CD14-positive monocyte (primary cell): ENCODE data around the gene PTK6. TPM values are rescaled to one million over a fixed set of nuclear protein-coding genes. Genes with fewer than 3 reads are reported as not detected.

Experiments
- DNase-seq, 3 donors: peaks; one replicate each; pipeline ENCODE4 v3.0.0-alpha.2; 2011 to 2022
- H2AFZ ChIP-seq: 2 replicates; pipeline ENCODE4 v1.6.0; 2012; ENCODE audit warnings: mild to moderate bottlenecking, low read depth, low read length, inconsistent platforms; ENCODE audit not compliant: insufficient read depth, poor library complexity, severe bottlenecking
- H3K27ac ChIP-seq, 2 donors: 1 replicate in 1 of 2; 2 replicates in 1 of 2; pipeline ENCODE4 v1.5.1; 2012 to 2013; ENCODE audit warnings: low read length in 2 of 2, control low read depth in 1 of 2, inconsistent platforms in 1 of 2, low read depth in 1 of 2, mild to moderate bottlenecking in 1 of 2
- H3K27me3 ChIP-seq, 2 donors: one replicate each; pipeline versions ENCODE4 v1.6.0 to v1.6.1; 2011 to 2013; ENCODE audit warnings: low read length in 2 of 2; ENCODE audit not compliant: control insufficient read depth in 2 of 2, insufficient read depth in 2 of 2
- H3K36me3 ChIP-seq, 2 donors: replicated peaks in 1 of 2; 1 replicate in 1 of 2; 2 replicates in 1 of 2; pipeline versions ENCODE4 v1.5.1 to v1.6.1; 2012 to 2013; ENCODE audit warnings: low read length in 2 of 2, control low read depth in 1 of 2, inconsistent platforms in 1 of 2, mild to moderate bottlenecking in 1 of 2; ENCODE audit not compliant: insufficient read depth in 2 of 2, control insufficient read depth in 1 of 2
- H3K4me1 ChIP-seq, 2 donors: 1 replicate in 1 of 2; 2 replicates in 1 of 2; pipeline versions ENCODE4 v1.5.1 to v1.6.1; 2012 to 2013; ENCODE audit warnings: low read length in 2 of 2, control low read depth in 1 of 2, inconsistent platforms in 1 of 2, mild to moderate bottlenecking in 1 of 2, moderate library complexity in 1 of 2; ENCODE audit not compliant: insufficient read depth in 2 of 2, control insufficient read depth in 1 of 2
- H3K4me2 ChIP-seq: replicated peaks from 2 replicates; pipeline ENCODE3; 2012; ENCODE audit warnings: low read length, moderate library complexity, mild to moderate bottlenecking; ENCODE audit not compliant: poor library complexity, severe bottlenecking; ENCODE audit errors: extremely low read depth
- H3K4me3 ChIP-seq, 3 experiments: fragments of 200-600 bp in 1 of 3; sonication (generic) in 1 of 3; replicated peaks in 1 of 3; 1 replicate in 2 of 3; 2 replicates in 1 of 3; pipeline ENCODE4 v1.5.1; 2011 to 2013; ENCODE audit warnings: low read length in 3 of 3, mild to moderate bottlenecking in 3 of 3, control low read depth in 2 of 3, low read depth in 2 of 3, inconsistent platforms in 1 of 3, moderate library complexity in 1 of 3
- H3K79me2 ChIP-seq: 2 replicates; pipeline ENCODE4 v1.6.0; 2012; ENCODE audit warnings: mild to moderate bottlenecking, control low read depth, inconsistent platforms, low read length, moderate library complexity; ENCODE audit not compliant: insufficient read depth
- H3K9ac ChIP-seq: 2 replicates; pipeline ENCODE4 v1.6.0; 2017; ENCODE audit warnings: low read length, mild to moderate bottlenecking; ENCODE audit not compliant: insufficient read depth, poor library complexity, severe bottlenecking
- H3K9me3 ChIP-seq, 2 donors: replicated peaks in 1 of 2; 1 replicate in 1 of 2; 2 replicates in 1 of 2; pipeline versions ENCODE4 v1.5.1 to v1.6.1; 2012 to 2013; ENCODE audit warnings: low read length in 2 of 2, control low read depth in 1 of 2; ENCODE audit not compliant: control insufficient read depth in 1 of 2, insufficient read depth in 1 of 2
- H4K20me1 ChIP-seq: 2 replicates; pipeline ENCODE4 v1.6.0; 2012; ENCODE audit warnings: mild to moderate bottlenecking, low read length, control low read depth, moderate library complexity; ENCODE audit not compliant: insufficient read depth
- H3K27ac Mint-ChIP-seq, 7 donors: one replicate each; pipeline ENCODE4 v1.8.0; 2020; ENCODE audit warnings: mild to moderate bottlenecking in 7 of 7, mixed read lengths in 7 of 7, moderate library complexity in 6 of 7, inconsistent platforms in 2 of 7
- H3K27me3 Mint-ChIP-seq, 3 donors: one replicate each; pipeline ENCODE4 v1.8.0; 2021 to 2022; ENCODE audit warnings: low read depth in 3 of 3, mild to moderate bottlenecking in 3 of 3, mixed read lengths in 3 of 3, moderate library complexity in 3 of 3, inconsistent platforms in 1 of 3
- H3K36me3 Mint-ChIP-seq, 2 donors: one replicate each; pipeline ENCODE4 v1.8.0; 2020; ENCODE audit warnings: mixed read lengths in 2 of 2, inconsistent platforms in 1 of 2, mild to moderate bottlenecking in 1 of 2
- H3K4me1 Mint-ChIP-seq: one replicate; pipeline ENCODE4 v1.8.0; 2020; ENCODE audit warnings: mild to moderate bottlenecking, mixed read lengths
- H3K4me3 Mint-ChIP-seq, 2 donors: one replicate each; pipeline ENCODE4 v1.8.0; 2020; ENCODE audit warnings: mild to moderate bottlenecking in 2 of 2, mixed read lengths in 2 of 2, moderate library complexity in 1 of 2
- H3K9me3 Mint-ChIP-seq, 7 donors: one replicate each; pipeline ENCODE4 v1.8.0; 2020 to 2022; ENCODE audit warnings: mixed read lengths in 7 of 7, mild to moderate bottlenecking in 6 of 7, moderate library complexity in 6 of 7, inconsistent platforms in 2 of 7
- CTCF ChIP-seq: fragments of 200-600 bp; IDR thresholded peaks from one replicate; pipeline ENCODE4 v1.8.0; 2022; ENCODE audit warnings: antibody characterized with exemption, mild to moderate bottlenecking
- WGBS: methylation state at CpG from one replicate; pipeline ENCODE4 v1.1.5; 2013; ENCODE audit warnings: missing lambda C conversion rate; ENCODE audit not compliant: insufficient coverage; 5-methylcytosine and 5-hydroxymethylcytosine counted together
- intact Hi-C, 2 donors: fragments of 100-400 bp; cut with micrococcal nuclease; formaldehyde crosslinking; loops; one replicate each; pipeline versions ENCODE4 v1.15.0 to v1.15.1; 2023
- polyA plus RNA-seq, 3 donors: library from polyadenylated mRNA; depleted of rRNA in 1 of 3; unstranded in 2 of 3; stranded (reverse) in 1 of 3; fragments of 300-500 nt in 2 of 3; fragments of >200 nt in 1 of 3; fragmentation: Illumina TruSeq in 2 of 3; gene quantifications; 1 replicate in 2 of 3; 2 replicates in 1 of 3; pipeline ENCODE4 v1.2.3, GENCODE V29; 2012 to 2021

PTK6 gene
- polyA plus RNA-seq, 3 donors: 0.66 to 4.1 (median 1.5) TPM

- H3K27ac Mint-ChIP-seq: no peak overlapping the region
- no peak overlapping the region for H3K9ac ChIP-seq
- no peak overlapping the region for H3K27ac ChIP-seq
- H3K36me3 Mint-ChIP-seq: peaks cover 0 to 2% of the 10 kb centered on the region in 2 donors
- no peak overlapping the region for H2AFZ ChIP-seq
- TF ChIP-seq CTCF: no peak
- no peaks in the 10 kb centered on the region for H4K20me1 ChIP-seq
- no peaks in the 10 kb centered on the region for H3K36me3 ChIP-seq
- peak overlapping the region in 1 of 2 donors; percentile 26 for H3K4me3 Mint-ChIP-seq
- H3K4me3 ChIP-seq: no peak overlapping the region
- H3K27me3 ChIP-seq: peaks cover 0 to 21% of the 10 kb centered on the region in 2 donors
- H3K4me2 ChIP-seq: no peak overlapping the region
- intact Hi-C loops: loop anchor here (5.0 to 10.0 kb wide), 7 partner anchors 38 to 443 kb away; partner anchors contain the start of genes GMEB2 (in 2 of the 2), ABHD16B (in 1 of the 2), PRPF6 (in 1 of the 2) and TPD52L2 (in 1 of the 2)
- no peaks in the 10 kb centered on the region for H3K9me3 ChIP-seq
- H3K79me2 ChIP-seq: no peaks in the 10 kb centered on the region
- DNase-seq: no peak
- peaks cover 23 to 28% of the 10 kb centered on the region in 2 donors for H3K4me1 ChIP-seq
- peaks cover 11 to 29% (median 13%) of the 10 kb centered on the region in 3 donors for H3K27me3 Mint-ChIP-seq
- peaks cover 16% of the 10 kb centered on the region for H3K4me1 Mint-ChIP-seq
- 94% methylated on average over 24 of the region's 29 CpGs for WGBS
- peaks cover 0 to 1% (median 0%) of the 10 kb centered on the region in 7 donors for H3K9me3 Mint-ChIP-seq
These were observed 2.5 kb upstream of the PTK6 start for GRCh38 chr20:63539441-63540370.

- no peak overlapping the region for H2AFZ ChIP-seq
- no peak for DNase-seq
- no peak overlapping the region for H3K27ac ChIP-seq
- peaks cover 9 to 28% (median 13%) of the 10 kb centered on the region in 3 donors for H3K27me3 Mint-ChIP-seq
- H3K4me1 Mint-ChIP-seq: peaks cover 16% of the 10 kb centered on the region
- H3K4me1 ChIP-seq: peaks cover 23 to 28% of the 10 kb centered on the region in 2 donors
- H3K36me3 Mint-ChIP-seq: peaks cover 0 to 2% of the 10 kb centered on the region in 2 donors
- H3K27ac Mint-ChIP-seq: no peak overlapping the region
- 66% methylated on average over 12 of the region's 12 CpGs for WGBS
- H3K79me2 ChIP-seq: no peaks in the 10 kb centered on the region
- H4K20me1 ChIP-seq: no peaks in the 10 kb centered on the region
- intact Hi-C loops: loop anchor here (5.0 to 10.0 kb wide), 7 partner anchors 38 to 443 kb away; partner anchors contain the start of genes GMEB2 (in 2 of the 2), ABHD16B (in 1 of the 2), PRPF6 (in 1 of the 2) and TPD52L2 (in 1 of the 2)
- no peaks in the 10 kb centered on the region for H3K36me3 ChIP-seq
- H3K9me3 Mint-ChIP-seq: peaks cover 0 to 3% (median 0%) of the 10 kb centered on the region in 7 donors
- TF ChIP-seq CTCF: no peak
- no peak overlapping the region for H3K4me3 ChIP-seq
- no peaks in the 10 kb centered on the region for H3K9me3 ChIP-seq
- no peak overlapping the region for H3K9ac ChIP-seq
- no peak overlapping the region for H3K4me3 Mint-ChIP-seq
- peaks cover 0 to 21% of the 10 kb centered on the region in 2 donors for H3K27me3 ChIP-seq
- H3K4me2 ChIP-seq: no peak overlapping the region
These were observed 1.9 kb upstream of the PTK6 start for GRCh38 chr20:63539092-63539430.
